Measurements from ENCODE around the gene PSMF1. TPM values are rescaled to one million over a fixed set of nuclear protein-coding genes. Genes with fewer than 3 reads are reported as not detected.

PSMF1 gene
- total RNA-seq: 71.4 and 122 TPM in 2 replicates

DNA sequence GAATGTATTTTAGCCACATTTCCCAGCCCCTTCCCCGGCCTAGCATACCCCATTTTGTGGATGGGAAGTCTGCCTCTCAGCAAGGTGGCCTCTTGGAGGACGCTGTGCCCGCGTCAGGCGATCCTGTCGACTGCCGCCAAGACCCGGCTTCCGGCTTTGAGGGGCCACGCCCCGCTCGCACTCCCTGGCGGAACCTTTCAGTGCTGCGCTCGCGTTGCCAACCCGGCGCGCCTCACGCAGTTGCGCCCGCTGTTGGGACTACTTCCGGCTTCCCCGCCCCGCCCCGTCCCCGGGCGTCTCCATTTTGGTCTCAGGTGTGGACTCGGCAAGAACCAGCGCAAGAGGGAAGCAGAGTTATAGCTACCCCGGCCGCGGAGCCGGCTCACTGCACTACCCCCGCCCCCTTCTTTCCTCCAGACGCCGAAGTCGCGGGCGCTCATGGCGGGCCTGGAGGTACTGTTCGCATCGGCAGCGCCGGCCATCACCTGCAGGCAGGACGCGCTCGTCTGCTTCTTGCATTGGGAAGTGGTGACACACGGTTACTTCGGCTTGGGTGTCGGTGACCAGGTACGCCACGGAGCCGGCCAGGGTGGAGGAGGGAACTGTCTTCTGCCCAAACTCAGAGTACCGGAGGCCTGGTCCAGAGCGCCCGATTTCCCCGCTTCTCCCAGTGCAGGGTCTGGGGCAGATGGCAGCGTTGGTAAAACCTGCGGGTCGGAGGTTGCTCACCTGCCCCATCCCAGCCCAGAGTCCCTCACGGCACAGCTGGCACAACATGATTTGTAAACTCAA lies at the start of gene PSMF1:
TSS of gene PSMF1 (plus strand) at position 267 of the 792 bp plus-strand sequence. CDS start at position 439, 172 bp downstream.

GRCh38 chr20:1184638-1185315 lies 66.4 kb downstream of the PSMF1 start, which contains the start of gene TMEM74B:
Gene TMEM74B, minus strand, starts transcription at chr20:1184981. Its CDS starts 1,180 bp downstream, at chr20:1183801.

GRCh38 chr20:1202762-1203504 lies 84.5 kb downstream of the PSMF1 start, which contains the start of gene C20orf202:
Gene C20orf202, plus strand, starts transcription at chr20:1203454. Its CDS starts 132 bp downstream, at chr20:1203586.

Other genes with a start within 250 kb of the PSMF1 start
- gene ANGPT4, start 202.3 kb upstream of the PSMF1 start, total RNA-seq: not detected in 2 replicates
- gene RSPO4, start 116.3 kb upstream of the PSMF1 start, total RNA-seq: not detected in 2 replicates
- 1.1 and 1.5 TPM in 2 replicates for gene TMEM74B, start 66.4 kb downstream of the PSMF1 start, total RNA-seq
- not detected in 2 replicates for gene C20orf202, start 84.9 kb downstream of the PSMF1 start, total RNA-seq
- gene RAD21L1, start 107.4 kb downstream of the PSMF1 start, total RNA-seq: not detected in 2 replicates
- 4.5 and 5.5 TPM in 2 replicates for gene SNPH, start 147.7 kb downstream of the PSMF1 start, total RNA-seq
- 2.2 and 4.1 TPM in 2 replicates for gene SDCBP2, start 210.5 kb downstream of the PSMF1 start, total RNA-seq